GM23338 (cell line): Measurements from ENCODE around the gene LAS1L. TPM values are rescaled to one million over a fixed set of nuclear protein-coding genes. Genes with fewer than 3 reads are reported as not detected.

ENCODE experiments used
- ATAC-seq: fragments of 200-7000 bp; cut with Tn5 transposase; 3 replicates; pipeline ENCODE4 v1.9.1; 2020
- DNase-seq: peaks from one replicate; pipeline ENCODE4 v3.0.0-alpha.2; 2015; ENCODE audit warnings: low spot score
- H2AFZ ChIP-seq: fragments of 200-600 bp; sonication (generic); 2 replicates; pipeline ENCODE4 v1.8.0; 2016; ENCODE audit warnings: antibody characterized with exemption, mild to moderate bottlenecking, moderate library complexity
- H3F3A ChIP-seq: fragments of 200-600 bp; sonication (generic); replicated peaks from 2 replicates; pipeline ENCODE4 v1.8.0; 2017; ENCODE audit warnings: antibody characterized with exemption, mixed run types, low read depth
- H3K27ac ChIP-seq: fragments of 200-600 bp; sonication (generic); 2 replicates; pipeline ENCODE4 v1.6.1; 2016; ENCODE audit warnings: low read depth
- H3K27me3 ChIP-seq: fragments of 200-600 bp; sonication (generic); 2 replicates; pipeline ENCODE4 v1.8.0; 2016; ENCODE audit warnings: mild to moderate bottlenecking, mixed run types, moderate library complexity; ENCODE audit not compliant: insufficient read depth
- H3K36me3 ChIP-seq: fragments of 200-600 bp; sonication (generic); 2 replicates; pipeline ENCODE4 v1.8.0; 2016; ENCODE audit warnings: mild to moderate bottlenecking; ENCODE audit not compliant: insufficient read depth
- H3K4me1 ChIP-seq: fragments of 200-600 bp; sonication (generic); 2 replicates; pipeline ENCODE4 v1.8.0; 2016; ENCODE audit warnings: mild to moderate bottlenecking, moderate library complexity; ENCODE audit not compliant: insufficient read depth
- H3K4me2 ChIP-seq: fragments of 200-600 bp; sonication (generic); 2 replicates; pipeline ENCODE4 v1.7.1; 2017; ENCODE audit warnings: mixed run types
- H3K4me3 ChIP-seq: fragments of 200-600 bp; sonication (generic); 2 replicates; pipeline ENCODE4 v1.6.1; 2016; ENCODE audit warnings: mixed run types
- H3K79me2 ChIP-seq: fragments of 200-600 bp; sonication (generic); replicated peaks from 2 replicates; pipeline ENCODE4 v1.8.0; 2017; ENCODE audit warnings: mild to moderate bottlenecking; ENCODE audit not compliant: insufficient read depth
- H3K9me2 ChIP-seq: fragments of 200-600 bp; sonication (generic); 2 replicates; pipeline ENCODE4 v1.8.0; 2017; ENCODE audit not compliant: insufficient read depth
- H4K20me1 ChIP-seq: fragments of 200-600 bp; sonication (generic); replicated peaks from 2 replicates; pipeline ENCODE4 v1.8.0; 2017; ENCODE audit warnings: mild to moderate bottlenecking; ENCODE audit not compliant: insufficient read depth
- H3K27ac Mint-ChIP-seq: 2 replicates; pipeline ENCODE4 v1.8.0; 2020; ENCODE audit warnings: inconsistent platforms, mild to moderate bottlenecking, moderate library complexity, mixed read lengths
- H3K27me3 Mint-ChIP-seq: 3 replicates; pipeline ENCODE4 v1.8.0; 2022; ENCODE audit warnings: low read depth, mild to moderate bottlenecking, moderate library complexity, mixed read lengths, inconsistent platforms; ENCODE audit not compliant: insufficient read depth, poor library complexity
- H3K36me3 Mint-ChIP-seq: 3 replicates; pipeline ENCODE4 v1.8.0; 2021; ENCODE audit warnings: low read depth, mild to moderate bottlenecking, inconsistent platforms, moderate library complexity, mixed read lengths
- H3K4me1 Mint-ChIP-seq: 3 replicates; pipeline ENCODE4 v1.8.0; 2020; ENCODE audit warnings: mild to moderate bottlenecking, inconsistent platforms, mixed read lengths
- H3K4me3 Mint-ChIP-seq: 3 replicates; pipeline ENCODE4 v1.8.0; 2021; ENCODE audit warnings: moderate library complexity, mild to moderate bottlenecking, inconsistent platforms, mixed read lengths
- H3K9me3 Mint-ChIP-seq: 3 replicates; pipeline ENCODE4 v1.8.0; 2020; ENCODE audit warnings: moderate library complexity, mild to moderate bottlenecking, inconsistent platforms, mixed read lengths
- CREB1 ChIP-seq: fragments of 250-450 bp; sonication (Bioruptor Pico); IDR thresholded peaks from 2 replicates; pipeline ENCODE4 v1.5.0; 2020; ENCODE audit warnings: low read depth, mild to moderate bottlenecking, moderate library complexity
- EZH2 ChIP-seq: fragments of 200-600 bp; sonication (generic); IDR thresholded peaks from one replicate; pipeline ENCODE4 v1.8.0; 2017; ENCODE audit warnings: antibody characterized with exemption, mild to moderate bottlenecking, low read depth; ENCODE audit not compliant: unreplicated experiment
- EZH2phosphoT487 ChIP-seq: fragments of 200-600 bp; sonication (generic); IDR thresholded peaks from one replicate; pipeline ENCODE4 v1.8.1; 2018; ENCODE audit warnings: antibody characterized with exemption; ENCODE audit not compliant: unreplicated experiment
- JUNB ChIP-seq: IDR thresholded peaks from one replicate; pipeline ENCODE4 v1.6.1; 2016; ENCODE audit warnings: antibody characterized with exemption; ENCODE audit not compliant: unreplicated experiment
- NANOG ChIP-seq: IDR thresholded peaks from 2 replicates; pipeline ENCODE4 v1.6.1; 2016; ENCODE audit warnings: antibody characterized with exemption, borderline replicate concordance
- POLR2AphosphoS5 ChIP-seq: IDR thresholded peaks from 2 replicates; pipeline ENCODE4 v1.6.1; 2016; ENCODE audit warnings: antibody characterized with exemption, low read depth
- REST ChIP-seq: IDR thresholded peaks from one replicate; pipeline ENCODE4 v1.6.1; 2018; ENCODE audit warnings: antibody characterized with exemption; ENCODE audit not compliant: unreplicated experiment
- STAT1 ChIP-seq: IDR thresholded peaks from one replicate; pipeline ENCODE4 v1.6.1; 2016; ENCODE audit warnings: antibody characterized with exemption; ENCODE audit not compliant: unreplicated experiment
- ZNF331 ChIP-seq: fragments of 250-450 bp; sonication (Bioruptor Pico); IDR thresholded peaks from 2 replicates; pipeline ENCODE4 v1.5.0; 2020; ENCODE audit warnings: low read depth, mild to moderate bottlenecking, moderate library complexity
- polyA plus RNA-seq: library from polyadenylated mRNA; unstranded; fragments of >200 nt; fragmentation: Nextera tagmentation; extraction: Ambion mirVana; gene quantifications from 2 replicates; pipeline ENCODE4 v1.2.1, GENCODE V29; 2016
- total RNA-seq: library from RNA; depleted of rRNA; stranded (reverse); fragments of >200 nt; shearing (Covaris generic); gene quantifications from 2 replicates; pipeline ENCODE4 v1.2.3, GENCODE V29; 2014
- TF ChIP-seq, protein P1 (sequence below): IDR thresholded peaks from 2 replicates; pipeline ENCODE4 v1.6.1; 2016; ENCODE audit warnings: antibody characterized with exemption
- TF ChIP-seq, protein P2 (sequence below), 2 experiments: fragments of 200-600 bp in 1 of 2; sonication (generic) in 1 of 2; conservative IDR thresholded peaks; 2 replicates each; pipeline versions ENCODE4 v1.5.1 to v1.6.1; 2016 to 2017; ENCODE audit warnings: antibody characterized with exemption in 2 of 2, low read depth in 2 of 2, mild to moderate bottlenecking in 2 of 2, moderate library complexity in 1 of 2

Gene LAS1L
- total and polyA plus RNA-seq, 2 experiments from 2014 or later, result 46.5 to 64.4 TPM

- Mint-ChIP-seq H3K27me3 (peaks cover 1% of the 10 kb centered on the region), H3K4me3 (no peak overlapping the region), H3K9me3 (no peaks in the 10 kb centered on the region), H3K27ac (no peak overlapping the region), H3K36me3 (no peaks in the 10 kb centered on the region), H3K4me1 (peaks cover 5% of the 10 kb centered on the region; the same call in 2 of the 3 replicates)
- Histone ChIP-seq H3K9me2 (no peaks in the 10 kb centered on the region), H3K4me3 (no peak overlapping the region), H3K36me3 (no peaks in the 10 kb centered on the region), H2AFZ (peak overlapping the region; percentile 43; the same call in 1 of the 2 replicates), H3F3A (no peaks in the 10 kb centered on the region), H3K4me2 (no peak overlapping the region), H4K20me1 (no peaks in the 10 kb centered on the region), H3K27ac (no peak overlapping the region), H3K79me2 (no peaks in the 10 kb centered on the region), H3K4me1 (no peaks in the 10 kb centered on the region), H3K27me3 (no peaks in the 10 kb centered on the region)
- ATAC-seq, result no peak
- no peak for DNase-seq
- TF ChIP-seq, protein P1, sequence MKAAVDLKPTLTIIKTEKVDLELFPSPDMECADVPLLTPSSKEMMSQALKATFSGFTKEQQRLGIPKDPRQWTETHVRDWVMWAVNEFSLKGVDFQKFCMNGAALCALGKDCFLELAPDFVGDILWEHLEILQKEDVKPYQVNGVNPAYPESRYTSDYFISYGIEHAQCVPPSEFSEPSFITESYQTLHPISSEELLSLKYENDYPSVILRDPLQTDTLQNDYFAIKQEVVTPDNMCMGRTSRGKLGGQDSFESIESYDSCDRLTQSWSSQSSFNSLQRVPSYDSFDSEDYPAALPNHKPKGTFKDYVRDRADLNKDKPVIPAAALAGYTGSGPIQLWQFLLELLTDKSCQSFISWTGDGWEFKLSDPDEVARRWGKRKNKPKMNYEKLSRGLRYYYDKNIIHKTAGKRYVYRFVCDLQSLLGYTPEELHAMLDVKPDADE, result no peak
- TF ChIP-seq EZH2, result no peak
- TF ChIP-seq ZNF331 (CRISPR knock-in tag), result no peak
- TF ChIP-seq STAT1, result no peak
- TF ChIP-seq JUNB, result no peak
- TF ChIP-seq, protein P2, sequence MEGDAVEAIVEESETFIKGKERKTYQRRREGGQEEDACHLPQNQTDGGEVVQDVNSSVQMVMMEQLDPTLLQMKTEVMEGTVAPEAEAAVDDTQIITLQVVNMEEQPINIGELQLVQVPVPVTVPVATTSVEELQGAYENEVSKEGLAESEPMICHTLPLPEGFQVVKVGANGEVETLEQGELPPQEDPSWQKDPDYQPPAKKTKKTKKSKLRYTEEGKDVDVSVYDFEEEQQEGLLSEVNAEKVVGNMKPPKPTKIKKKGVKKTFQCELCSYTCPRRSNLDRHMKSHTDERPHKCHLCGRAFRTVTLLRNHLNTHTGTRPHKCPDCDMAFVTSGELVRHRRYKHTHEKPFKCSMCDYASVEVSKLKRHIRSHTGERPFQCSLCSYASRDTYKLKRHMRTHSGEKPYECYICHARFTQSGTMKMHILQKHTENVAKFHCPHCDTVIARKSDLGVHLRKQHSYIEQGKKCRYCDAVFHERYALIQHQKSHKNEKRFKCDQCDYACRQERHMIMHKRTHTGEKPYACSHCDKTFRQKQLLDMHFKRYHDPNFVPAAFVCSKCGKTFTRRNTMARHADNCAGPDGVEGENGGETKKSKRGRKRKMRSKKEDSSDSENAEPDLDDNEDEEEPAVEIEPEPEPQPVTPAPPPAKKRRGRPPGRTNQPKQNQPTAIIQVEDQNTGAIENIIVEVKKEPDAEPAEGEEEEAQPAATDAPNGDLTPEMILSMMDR (conservative IDR thresholded peaks at IDR 0.05; ENCODE audit: low read depth in 2 of 2), result no peak
- TF ChIP-seq REST, result no peak
- TF ChIP-seq CREB1, result no peak
- no peak for TF ChIP-seq EZH2phosphoT487
- TF ChIP-seq POLR2AphosphoS5, result no peak
- TF ChIP-seq NANOG, result no peak
These were observed 40.4 kb upstream of the LAS1L start for GRCh38 chrX:65575022-65575421.
